ENCODE results near the gene LENEP.

DNA sequence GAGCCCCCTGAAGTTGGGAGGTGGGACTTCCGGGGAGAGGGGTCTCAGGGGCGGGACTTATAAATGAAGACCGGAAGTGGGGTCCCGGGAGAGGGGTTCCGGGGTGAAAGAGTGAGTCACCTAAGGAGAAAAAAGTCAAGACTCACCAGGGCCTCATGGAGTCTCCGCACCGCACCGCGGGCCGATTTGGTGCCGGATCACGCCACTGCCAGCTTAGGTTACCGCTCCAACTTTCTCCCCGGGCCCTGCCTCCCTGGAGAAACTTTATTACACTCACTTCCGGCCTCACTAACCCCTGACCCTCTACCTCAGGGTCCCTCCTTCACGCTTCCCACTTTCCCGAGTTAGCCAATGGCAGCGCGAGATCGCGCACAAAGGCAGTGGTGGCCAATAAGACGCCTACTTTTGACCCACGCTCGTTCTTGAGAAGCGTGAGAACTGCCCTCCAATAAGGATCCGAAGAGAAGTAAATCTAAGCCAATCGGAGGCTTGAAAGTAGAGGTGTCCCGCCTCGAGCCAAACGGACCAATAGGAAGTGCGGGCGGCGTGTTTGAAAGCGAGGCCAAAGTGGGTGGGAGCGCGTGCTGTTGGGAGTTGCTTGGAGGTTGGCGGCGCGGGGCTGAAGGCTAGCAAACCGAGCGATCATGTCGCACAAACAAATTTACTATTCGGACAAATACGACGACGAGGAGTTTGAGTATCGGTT is 19.1 kb upstream of the LENEP start, which contains the start of gene CKS1B:
- TF ChIP-seq, protein P1, sequence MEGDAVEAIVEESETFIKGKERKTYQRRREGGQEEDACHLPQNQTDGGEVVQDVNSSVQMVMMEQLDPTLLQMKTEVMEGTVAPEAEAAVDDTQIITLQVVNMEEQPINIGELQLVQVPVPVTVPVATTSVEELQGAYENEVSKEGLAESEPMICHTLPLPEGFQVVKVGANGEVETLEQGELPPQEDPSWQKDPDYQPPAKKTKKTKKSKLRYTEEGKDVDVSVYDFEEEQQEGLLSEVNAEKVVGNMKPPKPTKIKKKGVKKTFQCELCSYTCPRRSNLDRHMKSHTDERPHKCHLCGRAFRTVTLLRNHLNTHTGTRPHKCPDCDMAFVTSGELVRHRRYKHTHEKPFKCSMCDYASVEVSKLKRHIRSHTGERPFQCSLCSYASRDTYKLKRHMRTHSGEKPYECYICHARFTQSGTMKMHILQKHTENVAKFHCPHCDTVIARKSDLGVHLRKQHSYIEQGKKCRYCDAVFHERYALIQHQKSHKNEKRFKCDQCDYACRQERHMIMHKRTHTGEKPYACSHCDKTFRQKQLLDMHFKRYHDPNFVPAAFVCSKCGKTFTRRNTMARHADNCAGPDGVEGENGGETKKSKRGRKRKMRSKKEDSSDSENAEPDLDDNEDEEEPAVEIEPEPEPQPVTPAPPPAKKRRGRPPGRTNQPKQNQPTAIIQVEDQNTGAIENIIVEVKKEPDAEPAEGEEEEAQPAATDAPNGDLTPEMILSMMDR (IDR thresholded peaks at IDR 0.05): no peak
- TF ChIP-seq POLR2AphosphoS5 (IDR thresholded peaks at IDR 0.05) (peak in 2 of 3 donors; percentile 71 to 82), POLR2A (IDR thresholded peaks at IDR 0.05) (peak; percentile 75)
